HL-60 (cell line): Measurements from ENCODE around the gene NR0B2.

Source experiments
- DNase-seq, 2 experiments: peaks; one replicate each; pipeline ENCODE4 v3.0.0-alpha.2; 2010 to 2020; ENCODE audit warnings: low read depth in 1 of 2, low spot score in 1 of 2
- H3K27ac ChIP-seq: fragments of 250-450 bp; sonication (Bioruptor Pico); replicated peaks from 2 replicates; pipeline ENCODE4 v1.5.1; 2020; ENCODE audit warnings: mild to moderate bottlenecking, moderate library complexity
- H3K27me3 ChIP-seq: fragments of 250-450 bp; sonication (Bioruptor Pico); 2 replicates; pipeline ENCODE4 v1.5.1; 2021; ENCODE audit warnings: mild to moderate bottlenecking, moderate library complexity; ENCODE audit not compliant: insufficient read depth, poor library complexity, severe bottlenecking
- H3K4me3 ChIP-seq: replicated peaks from 2 replicates; pipeline ENCODE4 v1.5.1; 2011; ENCODE audit warnings: mild to moderate bottlenecking, control low read depth, low read length; ENCODE audit not compliant: insufficient read depth
- GABPA ChIP-seq: IDR thresholded peaks from 2 replicates; pipeline ENCODE4 v1.6.1; 2012; ENCODE audit warnings: low read depth
- POLR2AphosphoS5 ChIP-seq: IDR thresholded peaks from 2 replicates; pipeline ENCODE4 v1.6.1; 2012; ENCODE audit warnings: low read depth
- SPI1 ChIP-seq: IDR thresholded peaks from 2 replicates; pipeline ENCODE4 v1.6.1; 2012; ENCODE audit warnings: low read depth, mild to moderate bottlenecking, borderline replicate concordance
- TF ChIP-seq, protein P1 (sequence below): IDR thresholded peaks from 2 replicates; pipeline ENCODE4 v1.6.1; 2012; ENCODE audit warnings: low read depth; ENCODE audit not compliant: insufficient replicate concordance
- TF ChIP-seq, protein P2 (sequence below): IDR thresholded peaks from one replicate; pipeline ENCODE4 v1.5.1; 2011; ENCODE audit warnings: low read length, control low read depth, inconsistent platforms; ENCODE audit not compliant: insufficient read depth

The NR0B2 gene

DNA sequence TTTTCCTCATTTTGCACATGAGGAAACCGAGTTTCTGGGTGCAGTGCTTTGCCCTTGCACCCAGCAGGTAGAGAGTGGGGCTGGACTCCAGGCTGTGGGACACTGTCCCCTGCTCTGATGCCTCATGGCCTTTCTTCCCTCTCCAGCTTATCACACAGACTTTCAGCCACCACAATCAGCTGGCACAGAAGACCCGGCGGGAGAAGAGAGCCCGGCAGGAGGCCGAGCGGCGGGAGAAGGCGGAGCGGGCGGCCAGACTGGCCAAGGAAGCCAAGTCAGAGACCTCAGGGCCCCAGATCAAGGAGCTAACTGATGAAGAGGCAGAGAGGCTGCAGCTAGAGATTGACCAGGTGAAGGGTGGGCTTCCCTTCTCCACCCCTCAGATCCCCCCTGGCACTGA is 27.5 kb upstream of the NR0B2 start:
- no peaks in the 10 kb centered on the region for H3K27me3 ChIP-seq
- no peak overlapping the region for H3K27ac ChIP-seq
- no peak for DNase-seq
- no peak for TF ChIP-seq GABPA
- no peak overlapping the region for H3K4me3 ChIP-seq

DNA sequence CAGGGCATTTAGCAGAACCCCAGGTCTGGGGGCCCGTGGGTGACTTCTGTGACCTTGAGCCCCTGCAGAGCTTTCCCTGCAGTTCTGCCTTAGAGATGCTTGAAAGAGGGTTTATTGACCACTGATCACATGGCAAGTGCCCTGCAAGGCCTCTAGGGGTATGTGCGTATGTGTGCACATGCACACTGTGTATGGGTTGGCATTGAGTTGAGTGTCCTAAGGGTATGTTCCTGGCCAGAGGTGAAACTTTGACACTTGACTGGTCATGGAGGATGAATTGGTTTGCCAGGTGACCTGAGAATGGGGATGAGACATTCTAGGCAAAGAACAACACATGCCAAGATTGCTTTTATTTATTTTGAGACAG is 24.9 kb upstream of the NR0B2 start:
- TF ChIP-seq, protein P1, sequence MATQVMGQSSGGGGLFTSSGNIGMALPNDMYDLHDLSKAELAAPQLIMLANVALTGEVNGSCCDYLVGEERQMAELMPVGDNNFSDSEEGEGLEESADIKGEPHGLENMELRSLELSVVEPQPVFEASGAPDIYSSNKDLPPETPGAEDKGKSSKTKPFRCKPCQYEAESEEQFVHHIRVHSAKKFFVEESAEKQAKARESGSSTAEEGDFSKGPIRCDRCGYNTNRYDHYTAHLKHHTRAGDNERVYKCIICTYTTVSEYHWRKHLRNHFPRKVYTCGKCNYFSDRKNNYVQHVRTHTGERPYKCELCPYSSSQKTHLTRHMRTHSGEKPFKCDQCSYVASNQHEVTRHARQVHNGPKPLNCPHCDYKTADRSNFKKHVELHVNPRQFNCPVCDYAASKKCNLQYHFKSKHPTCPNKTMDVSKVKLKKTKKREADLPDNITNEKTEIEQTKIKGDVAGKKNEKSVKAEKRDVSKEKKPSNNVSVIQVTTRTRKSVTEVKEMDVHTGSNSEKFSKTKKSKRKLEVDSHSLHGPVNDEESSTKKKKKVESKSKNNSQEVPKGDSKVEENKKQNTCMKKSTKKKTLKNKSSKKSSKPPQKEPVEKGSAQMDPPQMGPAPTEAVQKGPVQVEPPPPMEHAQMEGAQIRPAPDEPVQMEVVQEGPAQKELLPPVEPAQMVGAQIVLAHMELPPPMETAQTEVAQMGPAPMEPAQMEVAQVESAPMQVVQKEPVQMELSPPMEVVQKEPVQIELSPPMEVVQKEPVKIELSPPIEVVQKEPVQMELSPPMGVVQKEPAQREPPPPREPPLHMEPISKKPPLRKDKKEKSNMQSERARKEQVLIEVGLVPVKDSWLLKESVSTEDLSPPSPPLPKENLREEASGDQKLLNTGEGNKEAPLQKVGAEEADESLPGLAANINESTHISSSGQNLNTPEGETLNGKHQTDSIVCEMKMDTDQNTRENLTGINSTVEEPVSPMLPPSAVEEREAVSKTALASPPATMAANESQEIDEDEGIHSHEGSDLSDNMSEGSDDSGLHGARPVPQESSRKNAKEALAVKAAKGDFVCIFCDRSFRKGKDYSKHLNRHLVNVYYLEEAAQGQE: no peak
- TF ChIP-seq POLR2AphosphoS5 (no peak), GABPA (no peak), SPI1 (no peak)
- TF ChIP-seq, protein P2, sequence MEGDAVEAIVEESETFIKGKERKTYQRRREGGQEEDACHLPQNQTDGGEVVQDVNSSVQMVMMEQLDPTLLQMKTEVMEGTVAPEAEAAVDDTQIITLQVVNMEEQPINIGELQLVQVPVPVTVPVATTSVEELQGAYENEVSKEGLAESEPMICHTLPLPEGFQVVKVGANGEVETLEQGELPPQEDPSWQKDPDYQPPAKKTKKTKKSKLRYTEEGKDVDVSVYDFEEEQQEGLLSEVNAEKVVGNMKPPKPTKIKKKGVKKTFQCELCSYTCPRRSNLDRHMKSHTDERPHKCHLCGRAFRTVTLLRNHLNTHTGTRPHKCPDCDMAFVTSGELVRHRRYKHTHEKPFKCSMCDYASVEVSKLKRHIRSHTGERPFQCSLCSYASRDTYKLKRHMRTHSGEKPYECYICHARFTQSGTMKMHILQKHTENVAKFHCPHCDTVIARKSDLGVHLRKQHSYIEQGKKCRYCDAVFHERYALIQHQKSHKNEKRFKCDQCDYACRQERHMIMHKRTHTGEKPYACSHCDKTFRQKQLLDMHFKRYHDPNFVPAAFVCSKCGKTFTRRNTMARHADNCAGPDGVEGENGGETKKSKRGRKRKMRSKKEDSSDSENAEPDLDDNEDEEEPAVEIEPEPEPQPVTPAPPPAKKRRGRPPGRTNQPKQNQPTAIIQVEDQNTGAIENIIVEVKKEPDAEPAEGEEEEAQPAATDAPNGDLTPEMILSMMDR: no peak
- Histone ChIP-seq H3K27me3 (no peaks in the 10 kb centered on the region), H3K4me3 (no peak overlapping the region), H3K27ac (no peak overlapping the region)
- DNase-seq: no peak

DNA sequence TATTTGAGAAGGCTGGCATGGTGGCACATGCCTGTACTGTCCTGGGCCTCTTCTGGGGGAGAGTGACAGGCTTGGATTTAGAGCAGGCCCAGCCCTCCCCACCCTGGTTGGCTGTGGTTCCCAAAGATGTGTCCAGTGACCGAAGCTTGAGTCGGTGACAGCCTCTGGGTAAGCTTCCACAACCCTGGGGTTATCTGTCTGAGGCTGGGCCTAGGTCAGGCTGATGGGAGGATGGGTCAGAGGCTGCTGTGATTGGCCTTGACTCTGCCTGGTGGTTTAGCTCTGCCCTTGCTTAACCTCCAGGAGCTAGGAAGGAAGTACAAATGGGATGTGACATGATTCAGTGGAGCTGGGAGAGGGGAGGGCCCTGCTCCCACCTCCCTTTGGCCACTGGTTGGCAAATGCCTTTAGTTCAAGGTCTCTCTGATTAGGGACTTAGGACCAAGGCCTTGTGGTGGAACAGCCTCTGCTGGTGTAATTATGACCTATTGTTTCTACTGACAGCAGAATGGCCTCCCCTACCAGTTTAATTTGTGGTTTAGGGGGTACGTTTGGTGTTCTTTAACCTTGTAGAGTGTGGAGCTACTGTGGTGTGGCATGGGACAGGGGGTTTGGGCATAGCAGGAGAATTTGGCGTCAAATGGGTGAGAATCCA is 24.4 kb upstream of the NR0B2 start:
- H3K27me3 ChIP-seq: no peaks in the 10 kb centered on the region

DNA sequence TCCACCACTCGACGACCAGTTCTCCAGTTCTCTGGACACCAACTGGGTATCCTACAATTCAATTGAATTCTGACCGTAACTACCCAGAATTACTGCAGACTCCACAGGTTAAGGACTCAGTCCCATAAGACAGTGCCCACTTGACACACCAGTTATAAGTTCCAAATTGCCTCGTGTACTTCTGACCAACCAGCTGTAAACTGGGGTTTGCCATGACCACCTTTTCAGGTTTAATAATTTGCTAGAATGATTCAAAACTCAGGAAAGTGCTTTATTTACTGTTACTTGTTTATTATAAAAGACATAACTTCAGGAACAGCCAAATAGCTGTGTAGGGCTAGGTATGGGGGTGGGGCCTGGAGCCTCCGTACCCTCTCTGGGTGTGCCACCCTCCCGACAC is 23.0 kb upstream of the NR0B2 start:
- Histone ChIP-seq H3K4me3 (no peak overlapping the region), H3K27me3 (no peaks in the 10 kb centered on the region), H3K27ac (no peak overlapping the region)
- DNase-seq: no peak
- TF ChIP-seq, protein P1: no peak
- TF ChIP-seq SPI1 (no peak), GABPA (no peak), POLR2AphosphoS5 (no peak)
- TF ChIP-seq, protein P2: no peak

More for the DNA sequence above, 24.4 kb upstream of the NR0B2 start:
- no peak overlapping the region for H3K27ac ChIP-seq
- H3K4me3 ChIP-seq: no peak overlapping the region
- TF ChIP-seq SPI1 (no peak), GABPA (no peak), POLR2AphosphoS5 (no peak)
- TF ChIP-seq, protein P1: no peak
- TF ChIP-seq, protein P2: no peak
- no peak for DNase-seq
